GM19239 (cell line): ENCODE measurements around the gene KRT75.
"Not testable (repeated sequence)": the region's sequence is repeated elsewhere in the genome, so short reads cannot be mapped to it uniquely, and the experiment has no call there.

Experiments used
- DNase-seq: peaks from one replicate; pipeline ENCODE4 v3.0.0; 2011; ENCODE audit warnings: low spot score; ENCODE audit not compliant: insufficient read length
- FAIRE-seq: peaks from 2 replicates; lab custom pipeline; 2011; peaks lifted over from hg19 to GRCh38; lab: Jason Lieb, UNC

KRT75 gene

DNA sequence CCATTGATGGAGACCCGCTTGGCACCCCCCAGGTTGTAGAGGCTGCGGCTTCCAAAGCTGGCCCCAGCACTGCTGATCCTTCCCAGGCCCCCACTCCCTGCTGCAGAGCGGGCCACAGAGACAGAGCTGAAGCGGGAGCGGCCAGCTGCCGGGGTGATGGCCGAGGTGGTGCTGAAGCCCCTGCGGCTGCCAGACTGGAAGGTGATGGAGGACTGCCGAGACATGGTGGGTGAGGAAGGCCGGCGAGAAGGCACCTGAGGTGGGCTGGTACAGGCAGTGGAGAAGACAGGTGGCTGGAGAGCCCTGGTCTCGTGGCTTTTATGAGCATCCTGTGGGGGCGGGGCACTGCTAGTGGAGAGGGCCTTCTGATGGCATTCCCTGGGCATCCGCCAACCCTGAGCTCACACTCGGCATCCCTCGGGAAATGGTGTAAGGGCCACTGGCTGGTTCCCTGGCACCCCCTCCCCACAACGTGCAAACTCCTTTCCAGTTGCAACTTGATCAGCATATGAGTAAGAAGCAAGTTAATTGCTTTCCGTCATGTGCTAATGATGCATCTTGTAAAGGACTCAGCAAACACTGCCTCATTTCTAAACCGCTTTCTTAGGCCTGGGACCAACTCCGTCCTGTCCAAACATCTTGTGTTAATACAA, at the start of gene KRT75:
Gene KRT75 (minus strand): TSS at position 291 of the 653 bp plus-strand sequence. CDS start 67 bp downstream, at position 224.
- FAIRE-seq (no peak), DNase-seq (no peak)

DNA sequence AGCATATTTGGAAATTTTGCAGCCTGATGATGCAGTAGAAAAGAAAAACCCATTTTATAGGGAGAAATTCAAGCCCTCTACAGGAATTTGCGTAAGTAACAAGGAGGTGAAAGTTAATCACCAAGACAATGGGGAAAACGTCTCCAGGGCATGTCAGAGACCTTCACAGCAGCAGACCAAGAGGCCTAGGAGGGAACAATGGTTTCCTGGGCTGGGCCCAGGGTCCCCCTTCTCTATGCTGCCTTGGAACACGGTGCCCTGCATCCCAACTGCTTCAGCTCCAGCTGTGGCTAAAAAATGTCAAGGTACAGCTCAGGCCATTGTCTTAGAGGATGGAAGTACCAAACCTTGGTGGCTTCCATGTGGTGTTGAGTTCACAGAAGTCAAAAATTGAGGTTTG, 45.9 kb upstream of the KRT75 start:
- no peak for FAIRE-seq
- DNase-seq: no peak

DNA sequence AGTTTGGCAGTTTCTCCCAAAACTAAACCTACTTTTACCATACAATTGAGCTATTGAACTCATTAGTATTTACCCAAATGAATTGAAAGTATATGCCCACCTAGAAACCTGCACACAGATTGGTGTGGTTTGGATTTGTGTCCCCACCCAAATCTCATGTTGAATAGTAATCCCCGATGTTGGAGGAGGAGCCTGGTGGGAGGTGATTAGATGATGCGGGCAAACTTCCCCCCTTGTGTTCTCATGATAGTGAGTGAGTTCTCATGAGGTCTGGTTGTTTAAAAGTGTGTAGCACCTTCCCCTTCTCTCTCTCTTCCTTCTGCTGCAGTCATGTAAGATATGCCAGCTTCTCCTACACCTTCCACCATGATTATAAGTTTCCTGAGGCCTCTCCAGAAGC, 43.5 kb upstream of the KRT75 start:
- DNase-seq (no peak), FAIRE-seq (no peak)

- DNase-seq (no peak), FAIRE-seq (no peak)
These were observed 40.0 kb upstream of the KRT75 start for GRCh38 chr12:52474212-52474611.

DNA sequence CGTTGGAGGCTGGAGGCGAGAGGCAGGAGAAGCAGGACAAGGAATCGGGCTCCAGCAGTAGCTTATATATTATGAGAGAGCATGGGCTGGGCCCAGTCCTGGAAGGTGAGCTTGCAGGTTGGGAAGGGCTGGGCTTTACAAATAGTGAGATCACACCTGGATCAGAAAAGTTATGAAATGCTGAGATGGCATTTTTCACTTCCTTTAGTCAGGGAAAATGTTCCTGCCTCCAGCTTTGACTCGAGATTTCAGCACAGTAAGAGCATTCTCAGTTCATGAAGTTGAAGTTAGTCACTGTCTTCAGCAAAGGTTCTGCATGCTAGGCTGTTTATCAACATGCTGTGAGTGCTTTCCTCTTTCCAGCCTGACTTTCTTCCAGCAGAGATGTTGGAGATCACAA, 39.6 kb upstream of the KRT75 start, which contains the start of gene KRT6C:
Gene KRT6C (minus strand): TSS at position 38 of the 400 bp plus-strand sequence. CDS start 68 bp downstream, outside the sequence.
- FAIRE-seq: no peak
- DNase-seq: no peak

DNA sequence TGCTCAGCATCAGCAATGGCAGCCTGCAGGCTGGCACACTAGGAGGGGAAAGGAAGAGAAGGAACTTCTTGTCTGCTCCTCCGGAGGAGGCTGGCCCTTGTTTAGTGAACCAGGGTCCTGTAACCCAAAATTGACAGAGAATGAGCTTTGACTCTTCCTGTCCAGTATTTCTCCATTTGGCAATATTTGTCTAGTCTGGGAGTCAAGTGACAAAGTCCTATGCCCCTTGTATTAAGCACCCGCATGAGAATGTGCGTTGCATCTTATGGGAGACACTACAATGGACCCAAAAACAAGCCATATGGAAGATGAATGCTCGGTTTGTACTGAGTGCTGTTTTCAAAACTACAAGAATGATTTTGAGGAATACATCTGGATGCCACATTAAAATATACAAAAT, 35.7 kb upstream of the KRT75 start:
- FAIRE-seq (no peak), DNase-seq (no peak)

GRCh38 chr12:52464897-52465296, 30.7 kb upstream of the KRT75 start:
- DNase-seq: no peak
- FAIRE-seq: no peak

- FAIRE-seq (no peak), DNase-seq (no peak)
These were observed 27.5 kb upstream of the KRT75 start for GRCh38 chr12:52461693-52462092.

DNA sequence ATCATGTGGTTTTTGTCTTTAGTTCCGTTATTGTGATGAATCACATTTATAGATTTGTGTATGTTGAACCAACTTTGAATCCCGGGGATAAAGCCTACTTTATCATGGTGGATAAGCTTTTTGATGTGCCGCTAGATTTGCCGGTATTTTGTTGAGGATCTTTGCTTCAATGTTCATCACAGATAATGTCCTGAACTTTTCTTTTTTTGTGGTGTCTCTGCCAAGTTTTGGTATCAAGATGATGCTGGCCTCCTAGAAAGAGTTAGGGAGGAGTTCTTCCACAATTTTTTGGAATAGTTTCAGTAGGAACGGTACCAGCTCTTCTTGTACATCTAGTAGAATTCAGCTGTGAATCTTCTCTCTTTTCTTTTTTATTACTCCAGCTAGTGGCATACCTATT, 24.7 kb upstream of the KRT75 start:
- DNase-seq: no peak
- no peak for FAIRE-seq

DNA sequence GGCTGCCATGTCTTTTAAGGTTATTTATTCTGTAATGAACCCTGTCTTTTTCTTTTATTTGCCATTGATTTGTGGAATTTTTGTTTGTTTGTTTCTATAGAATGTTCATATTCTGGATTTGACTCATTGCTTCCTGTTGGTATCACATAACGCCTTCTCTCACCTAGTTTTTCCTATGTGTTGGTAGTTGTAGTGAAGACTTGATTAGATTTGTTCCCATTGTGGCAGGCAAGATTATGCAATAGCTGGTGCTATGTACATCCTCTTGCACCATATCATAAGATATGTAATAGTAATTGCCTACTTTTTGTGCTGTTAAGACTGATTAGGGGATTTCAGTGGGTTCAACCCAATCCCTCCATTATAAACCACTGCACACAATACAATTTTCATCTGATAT, 21.6 kb upstream of the KRT75 start:
- FAIRE-seq (no peak), DNase-seq (no peak)

DNA sequence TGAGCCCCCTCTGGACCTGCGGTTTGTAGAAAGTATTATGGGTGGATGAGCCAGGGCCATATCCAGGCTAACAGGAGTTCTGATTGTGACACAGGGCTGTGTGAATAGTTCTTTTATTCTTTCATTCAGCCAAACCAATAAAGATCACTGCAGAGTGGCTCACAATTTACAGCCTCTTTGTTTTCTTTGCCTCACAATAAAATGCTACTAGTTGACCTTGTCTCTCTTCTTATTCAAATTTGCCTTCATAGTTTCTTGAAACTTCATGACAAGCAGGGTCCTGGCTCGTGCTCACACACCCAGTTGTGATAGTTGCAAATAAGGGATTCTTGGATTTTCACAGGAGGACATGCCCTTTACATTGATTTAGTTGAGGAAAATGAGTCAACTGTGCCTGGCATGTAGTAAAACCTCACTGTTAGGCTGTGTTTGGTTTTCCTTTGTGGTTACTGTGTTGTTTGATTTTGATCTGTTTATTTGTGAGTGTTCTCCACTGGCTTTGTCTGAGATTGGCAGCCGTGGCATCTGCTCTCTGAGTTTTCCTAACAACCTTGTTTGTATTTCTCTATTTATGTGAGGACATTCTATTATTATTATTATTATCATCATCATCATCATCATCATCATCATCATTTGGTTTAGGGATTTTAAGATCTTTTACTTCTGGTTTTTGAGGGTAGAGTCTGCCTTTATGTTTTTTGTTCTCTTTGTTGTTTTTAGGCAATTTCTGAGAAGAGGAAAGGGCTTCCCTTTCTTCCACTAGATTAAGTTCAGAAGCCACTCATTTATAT, 20.4 kb upstream of the KRT75 start:
- no peak for FAIRE-seq
- no peak for DNase-seq

DNA sequence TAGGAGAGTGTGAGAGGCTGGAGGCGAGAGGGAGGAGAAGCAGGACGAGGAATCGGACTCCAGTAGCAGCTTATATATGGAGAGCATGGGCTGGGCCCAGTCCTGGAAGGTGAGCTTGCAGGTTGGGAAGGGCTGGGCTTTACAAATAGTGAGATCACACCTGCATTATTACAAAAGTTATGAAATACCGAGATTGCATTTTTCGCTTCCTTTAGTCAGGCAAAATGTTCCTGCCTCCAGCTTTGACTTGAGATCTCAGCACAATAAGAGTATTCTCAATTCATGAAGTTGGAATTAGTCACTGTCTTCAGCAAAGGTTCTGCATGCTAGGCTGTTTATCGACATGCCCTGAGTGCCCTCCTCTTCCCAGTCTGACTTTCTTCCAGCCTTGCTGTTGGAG, 17.9 kb upstream of the KRT75 start, which contains the start of gene KRT6B:
Gene KRT6B (minus strand): TSS at position 46 of the 400 bp plus-strand sequence. CDS start 68 bp downstream, outside the sequence.
- FAIRE-seq: no peak
- no peak for DNase-seq

DNA sequence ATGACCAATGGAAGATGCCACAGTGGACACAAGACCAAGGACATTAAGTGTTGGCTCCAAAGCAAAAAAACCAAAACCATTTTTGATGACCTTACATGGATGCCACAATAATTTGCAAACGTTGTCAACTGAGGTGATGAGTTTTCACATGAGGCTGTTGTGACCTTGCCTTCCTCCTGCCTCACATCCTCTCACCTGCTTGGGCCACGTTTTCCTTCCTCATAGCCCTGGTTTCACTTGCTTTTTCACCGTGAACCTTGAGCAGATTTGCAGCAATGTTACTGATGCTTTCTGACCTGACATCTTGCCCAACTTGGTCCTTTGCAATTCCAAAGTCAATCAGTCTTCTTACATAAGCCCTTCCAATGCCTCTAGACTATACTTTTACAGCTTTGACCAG, 14.1 kb upstream of the KRT75 start:
- no peak for DNase-seq
- no peak for FAIRE-seq

DNA sequence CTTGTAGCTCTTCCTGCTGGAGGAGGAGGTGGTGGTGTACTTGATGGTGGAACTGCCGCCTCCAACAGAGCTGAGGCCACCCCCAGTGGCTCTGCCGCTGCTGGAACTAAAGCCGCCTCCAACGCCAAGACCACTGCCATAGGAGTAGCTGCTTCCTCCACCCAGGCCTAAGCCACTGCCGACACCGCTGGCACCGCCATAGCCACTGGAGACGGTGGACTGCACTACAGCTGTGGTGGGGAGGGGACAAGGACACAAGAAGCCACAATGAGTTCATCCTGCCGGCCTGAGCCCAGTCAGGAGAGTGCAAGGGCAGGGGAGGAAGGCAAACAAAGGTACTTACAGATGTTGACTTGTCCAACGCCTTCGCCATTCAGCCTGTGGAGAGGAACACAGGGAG, 13.0 kb upstream of the KRT75 start:
- not testable (repeated sequence) for FAIRE-seq, DNase-seq

GRCh38 chr12:52446367-52447045, 12.3 kb upstream of the KRT75 start:
- FAIRE-seq: no peak
- DNase-seq: no peak

- FAIRE-seq: no peak
- no peak for DNase-seq
These were observed 11.7 kb upstream of the KRT75 start for GRCh38 chr12:52445876-52446275.

DNA sequence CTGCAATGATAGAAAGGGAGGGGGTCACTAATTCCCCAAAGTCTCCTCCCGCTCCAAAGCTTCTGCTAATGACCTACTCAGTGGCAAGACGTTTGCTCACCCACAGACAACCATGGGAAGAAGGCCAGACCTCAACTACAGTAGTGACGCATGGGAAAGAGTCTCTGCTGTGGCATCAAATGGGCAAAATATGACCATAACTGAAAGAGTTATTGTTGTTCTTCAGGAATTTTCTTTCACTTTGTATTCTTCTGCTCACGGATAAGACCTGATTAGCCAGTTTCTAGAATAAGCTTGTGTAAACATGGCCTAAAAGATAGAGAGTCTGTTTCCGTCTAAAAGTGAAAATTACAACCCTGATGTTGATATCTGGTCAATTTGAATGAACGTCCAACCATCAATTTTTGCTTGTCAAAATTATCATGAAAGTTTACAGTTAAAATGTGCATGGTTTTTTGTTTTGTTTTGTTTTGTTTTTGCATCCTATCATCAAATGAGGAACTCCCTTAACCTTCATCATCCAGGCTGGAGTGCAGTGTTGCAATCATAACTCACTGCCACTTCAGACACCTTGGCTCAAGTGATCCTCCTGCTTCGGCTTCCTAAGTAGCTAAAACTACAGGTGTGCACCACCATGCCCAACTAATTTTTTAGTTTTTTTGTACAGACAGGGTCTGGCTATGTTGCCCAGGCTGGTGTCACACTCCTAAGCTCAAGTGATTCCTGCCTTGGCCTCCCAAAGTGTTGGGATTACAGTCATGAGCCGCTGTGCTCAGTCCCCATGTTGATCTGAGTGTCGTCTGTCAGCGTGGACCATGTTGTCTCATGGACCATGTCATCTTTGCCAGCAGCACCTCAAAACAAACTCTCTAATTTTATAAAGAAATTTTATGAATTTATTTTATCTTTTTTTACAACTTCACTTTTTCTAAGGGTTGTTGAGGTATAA, 10.8 kb upstream of the KRT75 start:
- FAIRE-seq (no peak), DNase-seq (no peak)

GRCh38 chr12:52443966-52444365, 9.8 kb upstream of the KRT75 start:
- no peak for DNase-seq
- FAIRE-seq: no peak

DNA sequence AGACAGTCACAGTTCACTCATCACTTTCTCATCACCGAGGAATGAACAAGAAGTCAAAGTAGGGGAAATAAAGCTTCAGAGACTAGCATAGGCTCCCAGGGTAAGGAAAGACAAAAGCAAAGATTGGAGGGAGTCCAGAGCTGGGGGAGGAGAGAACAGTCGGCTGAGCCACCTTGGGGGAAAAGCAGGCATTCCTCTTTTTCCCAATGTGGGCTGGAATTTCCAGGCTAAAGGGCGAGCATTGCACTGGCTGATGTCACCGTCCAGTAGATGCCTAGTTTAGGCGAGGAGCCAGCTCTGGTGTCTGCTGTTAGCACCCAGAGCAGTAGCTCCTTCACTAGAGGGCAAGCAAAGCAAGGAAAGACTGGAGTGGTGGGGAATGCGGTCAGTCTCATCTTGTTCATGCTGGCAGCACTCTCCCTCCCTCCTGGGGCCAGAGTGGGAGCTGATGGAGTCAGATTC, 8.5 kb upstream of the KRT75 start:
- no peak for FAIRE-seq
- DNase-seq: no peak
